ENCODE measurements around the gene TLR9. TPM values are rescaled to one million over a fixed set of nuclear protein-coding genes. Genes with fewer than 3 reads are reported as not detected.

Gene TLR9
- total RNA-seq, 4 donors from 2014 or later: not detected

DNA sequence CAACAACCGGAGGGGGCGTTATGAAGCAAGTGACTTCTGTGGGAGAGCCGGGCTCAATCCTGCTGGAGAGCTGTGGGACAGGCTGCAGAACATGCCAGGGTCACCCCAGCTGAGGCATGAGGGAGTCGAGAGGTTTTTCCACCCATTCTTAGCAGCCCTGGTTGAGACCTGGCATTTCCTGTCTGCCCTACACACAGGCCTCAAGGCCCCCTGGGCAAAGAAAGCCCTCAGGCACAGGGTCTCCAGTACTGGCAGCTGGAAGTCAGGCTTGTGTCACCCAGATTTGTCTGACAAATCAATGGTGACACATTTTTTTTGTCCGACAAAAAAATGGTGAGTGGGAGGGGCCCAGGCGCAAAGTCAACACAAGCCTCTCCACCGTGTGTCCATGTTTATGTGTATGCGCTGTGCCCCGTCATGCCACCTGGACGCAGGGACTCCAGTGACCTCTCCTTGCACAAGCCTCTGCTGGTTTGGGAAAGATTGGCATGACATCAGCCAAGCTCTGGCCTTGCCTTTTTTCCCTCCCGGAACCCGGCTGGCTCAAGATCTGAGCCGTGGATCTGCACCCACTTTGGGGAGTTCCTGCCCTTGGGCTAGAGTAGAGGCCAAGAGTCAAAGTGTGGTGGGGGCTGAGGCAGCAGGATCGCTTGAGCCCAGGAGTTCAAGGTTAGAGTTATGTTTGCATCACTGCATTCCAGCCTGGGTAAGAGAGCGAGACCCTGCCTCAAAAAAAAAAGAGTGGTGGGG, 48.3 kb downstream of the TLR9 start:
- 38 to 60% methylated on average over 9 to 11 of the region's 15 CpGs for WGBS, 2 donors
- H3K36me3 ChIP-seq: no peaks in the 10 kb centered on the region
- TF ChIP-seq POLR2A (IDR thresholded peaks at IDR 0.05): no peak
- TF ChIP-seq, protein P1, sequence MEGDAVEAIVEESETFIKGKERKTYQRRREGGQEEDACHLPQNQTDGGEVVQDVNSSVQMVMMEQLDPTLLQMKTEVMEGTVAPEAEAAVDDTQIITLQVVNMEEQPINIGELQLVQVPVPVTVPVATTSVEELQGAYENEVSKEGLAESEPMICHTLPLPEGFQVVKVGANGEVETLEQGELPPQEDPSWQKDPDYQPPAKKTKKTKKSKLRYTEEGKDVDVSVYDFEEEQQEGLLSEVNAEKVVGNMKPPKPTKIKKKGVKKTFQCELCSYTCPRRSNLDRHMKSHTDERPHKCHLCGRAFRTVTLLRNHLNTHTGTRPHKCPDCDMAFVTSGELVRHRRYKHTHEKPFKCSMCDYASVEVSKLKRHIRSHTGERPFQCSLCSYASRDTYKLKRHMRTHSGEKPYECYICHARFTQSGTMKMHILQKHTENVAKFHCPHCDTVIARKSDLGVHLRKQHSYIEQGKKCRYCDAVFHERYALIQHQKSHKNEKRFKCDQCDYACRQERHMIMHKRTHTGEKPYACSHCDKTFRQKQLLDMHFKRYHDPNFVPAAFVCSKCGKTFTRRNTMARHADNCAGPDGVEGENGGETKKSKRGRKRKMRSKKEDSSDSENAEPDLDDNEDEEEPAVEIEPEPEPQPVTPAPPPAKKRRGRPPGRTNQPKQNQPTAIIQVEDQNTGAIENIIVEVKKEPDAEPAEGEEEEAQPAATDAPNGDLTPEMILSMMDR (IDR thresholded peaks at IDR 0.05): no peak
- H3K27me3 ChIP-seq: no peaks in the 10 kb centered on the region
- no peak overlapping the region for H3K27ac ChIP-seq
- no peak for DNase-seq
- H3K9me3 ChIP-seq: no peaks in the 10 kb centered on the region
- intact Hi-C loops (cut with DNase I): no loop called here
- no peak overlapping the region for H3K4me3 ChIP-seq
- H3K4me1 ChIP-seq: peaks cover 0 to 28% (median 5%) of the 10 kb centered on the region in 3 donors

DNA sequence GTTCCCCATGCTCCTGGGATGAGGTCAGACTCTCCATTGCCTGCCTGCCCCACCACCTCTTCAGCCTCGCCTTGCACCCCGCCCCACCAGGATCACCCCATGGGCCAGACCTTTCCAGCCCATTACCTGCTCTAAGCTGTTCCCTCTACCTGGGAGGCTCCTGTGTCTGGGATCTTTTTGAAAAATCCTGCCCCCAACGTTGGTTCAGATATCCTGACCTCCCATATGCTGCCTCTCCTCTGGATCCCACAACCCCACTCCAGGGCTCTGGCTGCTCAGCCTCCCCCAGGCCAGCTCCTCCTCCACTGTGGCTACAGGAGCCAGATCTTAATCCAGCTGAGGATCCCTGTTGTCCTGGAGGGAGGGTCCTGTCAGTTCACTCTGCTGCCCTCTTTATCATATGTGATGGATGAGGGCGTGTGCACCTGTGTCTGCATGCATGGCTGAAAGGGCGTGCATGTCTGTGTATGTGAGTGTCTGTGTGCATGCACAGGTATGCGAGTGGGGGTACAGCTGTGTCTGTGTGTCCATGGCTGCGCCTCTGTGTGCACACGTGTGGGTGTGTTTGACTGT, 49.2 kb downstream of the TLR9 start:
- no peak overlapping the region for H3K4me3 ChIP-seq
- no peak overlapping the region for H3K27ac ChIP-seq
- no peaks in the 10 kb centered on the region for H3K9me3 ChIP-seq
- no peak for DNase-seq
- peaks cover 0 to 23% (median 5%) of the 10 kb centered on the region in 3 donors for H3K4me1 ChIP-seq
- intact Hi-C loops (cut with DNase I): no loop called here
- TF ChIP-seq, protein P1 (IDR thresholded peaks at IDR 0.05): no peak
- TF ChIP-seq POLR2A (IDR thresholded peaks at IDR 0.05): no peak
- 78 to 89% methylated on average over 3 to 7 of the region's 8 CpGs for WGBS, 2 donors
- no peaks in the 10 kb centered on the region for H3K27me3 ChIP-seq
- H3K36me3 ChIP-seq: no peaks in the 10 kb centered on the region

DNA sequence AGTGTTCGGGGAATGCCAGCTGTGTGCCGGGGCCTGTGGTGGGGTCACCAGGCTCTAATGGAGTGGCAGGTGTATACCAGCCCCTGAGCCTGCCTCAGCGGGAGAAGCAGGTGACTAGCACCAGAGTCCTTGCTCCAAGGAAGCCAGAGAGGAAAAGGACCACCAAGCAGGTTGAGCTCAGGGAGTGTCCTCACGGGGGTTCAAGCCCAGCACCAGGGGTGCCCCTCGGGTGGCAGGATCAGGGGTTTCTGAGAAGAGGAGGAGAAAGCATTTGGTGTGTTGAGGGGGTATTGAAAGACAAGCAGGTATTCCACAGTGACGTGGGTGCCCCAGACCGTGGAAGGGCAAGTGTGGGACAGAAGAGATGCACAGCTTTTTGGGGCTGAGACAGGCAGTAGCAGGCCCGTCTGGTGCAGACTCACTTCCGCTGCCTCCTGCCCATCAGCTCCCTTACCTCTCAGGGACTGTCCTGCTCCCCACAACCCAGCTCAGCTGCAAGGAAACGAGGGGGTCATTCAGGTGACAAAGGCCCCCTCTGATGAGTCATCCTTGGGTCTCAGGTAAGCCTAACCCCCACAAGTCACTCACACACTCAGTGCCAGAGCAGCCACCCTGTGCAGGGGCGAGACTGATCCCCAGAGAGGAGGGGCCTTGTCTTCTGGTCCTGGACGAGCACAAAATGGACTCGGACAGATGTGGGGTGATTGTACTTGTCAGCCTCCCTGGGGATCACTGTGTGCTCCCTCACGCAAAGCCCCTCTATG, 49.8 kb downstream of the TLR9 start:
- Histone ChIP-seq H3K27ac (no peak overlapping the region), H3K4me1 (peaks cover 0 to 23% (median 5%) of the 10 kb centered on the region in 3 donors), H3K36me3 (no peaks in the 10 kb centered on the region), H3K27me3 (no peaks in the 10 kb centered on the region), H3K4me3 (no peak overlapping the region), H3K9me3 (no peaks in the 10 kb centered on the region)
- WGBS, 2 donors: 77 to 97% methylated on average over 6 to 12 of the region's 14 CpGs
- intact Hi-C loops (cut with DNase I): no loop called here
- no peak for DNase-seq
- no peak for TF ChIP-seq POLR2A (IDR thresholded peaks at IDR 0.05)
- TF ChIP-seq, protein P1 (IDR thresholded peaks at IDR 0.05): no peak

DNA sequence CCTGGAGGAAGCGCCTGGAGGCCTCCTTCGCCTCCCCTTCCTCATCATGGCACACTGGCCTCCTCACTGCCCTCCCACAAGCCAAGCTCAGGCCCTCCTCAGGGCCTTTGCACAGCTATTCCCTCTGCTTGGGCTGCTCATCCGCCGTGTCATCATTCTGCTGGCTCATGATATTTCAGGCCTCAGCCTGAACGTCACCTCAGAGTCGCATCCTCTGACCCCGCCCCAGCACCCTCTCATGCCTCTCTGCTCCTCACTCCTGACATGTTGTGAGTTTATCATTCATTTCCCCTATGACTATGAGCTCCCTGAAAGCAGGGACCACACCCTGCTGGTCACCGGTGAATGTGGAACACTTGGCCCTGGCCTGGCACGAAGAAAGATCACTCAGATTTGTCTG, 50.5 kb downstream of the TLR9 start:
- TF ChIP-seq POLR2A (IDR thresholded peaks at IDR 0.05): no peak
- TF ChIP-seq, protein P1 (IDR thresholded peaks at IDR 0.05): no peak
- Histone ChIP-seq H3K4me3 (no peak overlapping the region), H3K36me3 (no peaks in the 10 kb centered on the region), H3K9me3 (no peaks in the 10 kb centered on the region), H3K27me3 (no peaks in the 10 kb centered on the region), H3K27ac (no peak overlapping the region), H3K4me1 (peaks cover 0 to 23% (median 5%) of the 10 kb centered on the region in 3 donors)
- 65% methylated on average over 9 of the region's 9 CpGs for WGBS, 2 donors
- intact Hi-C loops (cut with DNase I): no loop called here
- no peak for DNase-seq

DNA sequence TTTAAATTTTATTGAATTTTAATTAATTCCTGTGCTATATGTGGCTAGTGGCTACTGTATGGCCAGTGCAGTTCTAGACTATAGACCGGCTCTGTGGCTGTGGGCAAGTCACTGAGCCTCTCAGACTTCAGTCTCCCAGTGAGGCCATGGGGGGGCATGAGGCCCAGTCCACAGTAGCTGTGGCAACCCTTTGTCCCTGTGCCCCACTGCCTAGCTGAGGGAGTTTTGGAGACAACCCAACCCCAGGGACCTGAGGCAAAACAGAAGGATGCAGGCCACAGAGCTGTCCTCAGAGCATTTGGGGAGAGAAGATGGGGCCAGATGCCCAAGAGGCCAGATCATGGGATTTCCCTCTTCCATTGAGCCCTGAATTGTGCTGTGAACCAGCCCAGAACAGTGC, 52.3 kb downstream of the TLR9 start:
- no peak for DNase-seq

More for the DNA sequence above, 52.3 kb downstream of the TLR9 start:
- intact Hi-C loops (cut with DNase I): no loop called here
- H3K36me3 ChIP-seq: no peaks in the 10 kb centered on the region
- 100% methylated on average over 1 of the region's 1 CpG; no CpG with 5 or more reads in 1 of the 2 donors for WGBS, 2 donors
- no peak overlapping the region for H3K4me3 ChIP-seq
- H3K27ac ChIP-seq: no peak overlapping the region
- TF ChIP-seq POLR2A (IDR thresholded peaks at IDR 0.05): no peak
- TF ChIP-seq, protein P1 (IDR thresholded peaks at IDR 0.05): no peak
- peaks cover 0 to 23% (median 5%) of the 10 kb centered on the region in 3 donors for H3K4me1 ChIP-seq
- H3K27me3 ChIP-seq: no peaks in the 10 kb centered on the region
- no peaks in the 10 kb centered on the region for H3K9me3 ChIP-seq
